Measurements from ENCODE around the gene COA1.

Gene COA1

GRCh38 chr7:43701929-43702328 is 27.4 kb downstream of the COA1 start:
- H3K4me3 ChIP-seq (ENCODE audit: low read depth, low read length) = no peak overlapping the region
- TF ChIP-seq CTCF (IDR thresholded peaks at IDR 0.05; ENCODE audit: borderline replicate concordance, insufficient read depth, low read depth, low read length) = no peak

- no peak overlapping the region for H3K4me3 ChIP-seq (ENCODE audit: low read depth, low read length)
Observed at GRCh38 chr7:43701500-43701854, 27.8 kb downstream of the COA1 start.

GRCh38 chr7:43700646-43701499 is 28.4 kb downstream of the COA1 start:
- no peak for TF ChIP-seq CTCF (IDR thresholded peaks at IDR 0.05; ENCODE audit: borderline replicate concordance, insufficient read depth, low read depth, low read length)
- no peak overlapping the region for H3K4me3 ChIP-seq (ENCODE audit: low read depth, low read length)

More at GRCh38 chr7:43701500-43701854, 27.8 kb downstream of the COA1 start:
- TF ChIP-seq CTCF (IDR thresholded peaks at IDR 0.05; ENCODE audit: borderline replicate concordance, insufficient read depth, low read depth, low read length) = no peak

- TF ChIP-seq CTCF (IDR thresholded peaks at IDR 0.05; ENCODE audit: borderline replicate concordance, insufficient read depth, low read depth, low read length) = peak; percentile 21; the same call in 1 of the 2 replicates
- no peak overlapping the region for H3K4me3 ChIP-seq (ENCODE audit: low read depth, low read length)
Observed at GRCh38 chr7:43700059-43700501, 29.2 kb downstream of the COA1 start.

GRCh38 chr7:43698460-43699255 is 30.7 kb downstream of the COA1 start:
- H3K4me3 ChIP-seq (ENCODE audit: low read depth, low read length) = no peak overlapping the region
- no peak for TF ChIP-seq CTCF (IDR thresholded peaks at IDR 0.05; ENCODE audit: borderline replicate concordance, insufficient read depth, low read depth, low read length)

- H3K4me3 ChIP-seq (ENCODE audit: low read depth, low read length) = no peak overlapping the region
- TF ChIP-seq CTCF (IDR thresholded peaks at IDR 0.05; ENCODE audit: borderline replicate concordance, insufficient read depth, low read depth, low read length) = no peak
Observed at GRCh38 chr7:43697690-43698089, 31.6 kb downstream of the COA1 start.
